HG03025 (cell line): ENCODE measurements around the gene HOXC10.

Source experiments
- ATAC-seq: cut with Tn5 transposase; IDR thresholded peaks from one replicate; pipeline ENCODE4 v1.9.1; 2021; ENCODE audit warnings: mild to moderate bottlenecking, moderate library complexity; ENCODE audit not compliant: unreplicated experiment, low FRiP score

Gene HOXC10

GRCh38 chr12:54036620-54037359 lies 51.8 kb downstream of the HOXC10 start:
- no peak for ATAC-seq

- no peak for ATAC-seq
Measured at GRCh38 chr12:54037360-54038283, 52.7 kb downstream of the HOXC10 start.

GRCh38 chr12:54038284-54038870 lies 53.4 kb downstream of the HOXC10 start:
- ATAC-seq, result no peak

- no peak for ATAC-seq
Measured at GRCh38 chr12:54038871-54039414, 54.0 kb downstream of the HOXC10 start.

- ATAC-seq, result no peak
Measured at GRCh38 chr12:54039417-54040147, 54.6 kb downstream of the HOXC10 start.
